HCT116 (cell line): Measurements from ENCODE around the gene RIMS1. TPM values are rescaled to one million over a fixed set of nuclear protein-coding genes. Genes with fewer than 3 reads are reported as not detected.

Experiments used
- ATAC-seq: fragments of 200-7000 bp; cut with Tn5 transposase; 2 replicates; pipeline ENCODE4 v1.9.1; 2020; ENCODE audit warnings: mild to moderate bottlenecking, moderate library complexity
- BruUV-seq: library from RNA; stranded (reverse); fragments of 400-500 nt; replicated peaks from 2 replicates; lab custom pipeline; 2021; lab: Mats Ljungman, UMichigan
- CTCF ChIA-PET: fragments of 300-600 bp; sonication (Branson Sonifier 250); formaldehyde crosslinking; loops from one replicate; lab custom pipeline; 2021; ENCODE audit warnings: antibody characterized with exemption; lab: Charles Lee
- POLR2A ChIA-PET: fragments of 300-600, 350-600 bp; sonication (Branson Sonifier 250); formaldehyde crosslinking; loops from one replicate; lab custom pipeline; 2021; ENCODE audit warnings: antibody characterized with exemption; lab: Charles Lee
- RAD21 ChIA-PET, 2 experiments: fragments of 300-600 bp; sonication (Branson Sonifier 250); formaldehyde crosslinking; loops; one replicate each; lab custom pipeline; 2023; ENCODE audit warnings: low total read pairs in 2 of 2; ENCODE audit not compliant: uncharacterized antibody in 2 of 2, unreplicated experiment in 2 of 2, low non-redundant PET in 1 of 2; lab: Charles Lee
- DNase-seq: peaks from one replicate; pipeline ENCODE4 v3.0.0-alpha.2; 2010; ENCODE audit warnings: low read depth, low spot score
- H2AFZ ChIP-seq: fragments of 200-600 bp; shearing (Covaris generic), sonication (generic); 2 replicates; pipeline ENCODE4 v1.6.1; 2017; ENCODE audit warnings: low read depth, mixed run types, mixed read lengths, antibody characterized with exemption, low read length; ENCODE audit not compliant: poor library complexity, severe bottlenecking
- H3K27ac ChIP-seq: 2 replicates; pipeline ENCODE4 v1.5.1; 2012; ENCODE audit warnings: low read depth, low read length
- H3K27me3 ChIP-seq: fragments of 200-600 bp; sonication (generic); 2 replicates; pipeline ENCODE4 v1.6.1; 2016; ENCODE audit warnings: mixed run types, low read length, mixed read lengths; ENCODE audit not compliant: insufficient read depth
- H3K36me3 ChIP-seq, 2 experiments: fragments of 200-500 bp in 1 of 2; fragments of 200-600 bp in 1 of 2; sonication (Bioruptor generic) in 1 of 2; sonication (generic) in 1 of 2; 2 replicates each; pipeline versions ENCODE4 v1.5.1 to v1.6.1; 2014 to 2016; ENCODE audit warnings: low read length in 2 of 2, inconsistent platforms in 1 of 2, mixed read lengths in 1 of 2, mixed run types in 1 of 2; ENCODE audit not compliant: insufficient read depth in 2 of 2, control insufficient read depth in 1 of 2
- H3K4me1 ChIP-seq, 2 experiments: fragments of 200-600 bp in 1 of 2; sonication (generic) in 1 of 2; 2 replicates each; pipeline versions ENCODE4 v1.5.1 to v1.6.1; 2012 to 2017; ENCODE audit warnings: low read length in 2 of 2, inconsistent platforms in 1 of 2, mild to moderate bottlenecking in 1 of 2, mixed read lengths in 1 of 2, mixed run types in 1 of 2, moderate library complexity in 1 of 2; ENCODE audit not compliant: insufficient read depth in 2 of 2, control insufficient read depth in 1 of 2
- H3K4me2 ChIP-seq: fragments of 200-600 bp; sonication (generic); 2 replicates; pipeline ENCODE4 v1.6.1; 2017; ENCODE audit warnings: mixed run types, low read length, mixed read lengths
- H3K4me3 ChIP-seq, 2 experiments: fragments of 200-600 bp in 1 of 2; sonication (generic) in 1 of 2; replicated peaks in 1 of 2; 2 replicates each; pipeline ENCODE4 v1.5.1; 2011 to 2016; ENCODE audit warnings: low read length in 2 of 2, control low read depth in 1 of 2, low read depth in 1 of 2, mild to moderate bottlenecking in 1 of 2, mixed read lengths in 1 of 2, mixed run types in 1 of 2
- H3K79me2 ChIP-seq: fragments of 200-600 bp; sonication (generic); 2 replicates; pipeline ENCODE4 v1.6.1; 2017; ENCODE audit warnings: mild to moderate bottlenecking, mixed run types, low read length, moderate library complexity, mixed read lengths; ENCODE audit not compliant: insufficient read depth
- H3K9ac ChIP-seq: fragments of 200-600 bp; sonication (generic); 2 replicates; pipeline ENCODE4 v1.6.1; 2016; ENCODE audit warnings: low read length, mixed read lengths
- H3K9me2 ChIP-seq: fragments of 200-600 bp; sonication (generic), shearing (Covaris generic); 2 replicates; pipeline ENCODE4 v1.6.1; 2017; ENCODE audit warnings: mixed run types, mild to moderate bottlenecking, moderate library complexity; ENCODE audit not compliant: insufficient read depth
- H3K9me3 ChIP-seq, 2 experiments: fragments of 200-500 bp in 1 of 2; fragments of 200-600 bp in 1 of 2; sonication (Bioruptor generic) in 1 of 2; sonication (generic) in 1 of 2; 2 replicates each; pipeline ENCODE4 v1.6.1; 2014 to 2017; ENCODE audit warnings: low read length in 2 of 2, mixed read lengths in 2 of 2, inconsistent platforms in 1 of 2, low read depth in 1 of 2, mild to moderate bottlenecking in 1 of 2, mixed run types in 1 of 2, moderate library complexity in 1 of 2; ENCODE audit not compliant: control insufficient read depth in 1 of 2, insufficient read depth in 1 of 2
- H4K20me1 ChIP-seq: fragments of 200-600 bp; sonication (generic), shearing (Covaris generic); 2 replicates; pipeline ENCODE4 v1.6.1; 2017; ENCODE audit warnings: mixed run types, mild to moderate bottlenecking, moderate library complexity; ENCODE audit not compliant: insufficient read depth
- ATF3 ChIP-seq: IDR thresholded peaks from 2 replicates; pipeline ENCODE4 v1.6.1; 2012
- CBX3 ChIP-seq: IDR thresholded peaks from 2 replicates; pipeline ENCODE4 v1.6.1; 2012; ENCODE audit warnings: low read depth
- CEBPB ChIP-seq: IDR thresholded peaks from 2 replicates; pipeline ENCODE4 v1.6.1; 2012; ENCODE audit warnings: low read depth
- FOSL1 ChIP-seq: IDR thresholded peaks from 2 replicates; pipeline ENCODE4 v1.6.1; 2012; ENCODE audit warnings: low read depth
- MAX ChIP-seq: IDR thresholded peaks from 2 replicates; pipeline ENCODE4 v1.6.1; 2012
- POLR2AphosphoS5 ChIP-seq: IDR thresholded peaks from 2 replicates; pipeline ENCODE4 v1.6.1; 2011; ENCODE audit warnings: mild to moderate bottlenecking, low read depth, low read length, moderate library complexity
- REST ChIP-seq: IDR thresholded peaks from 2 replicates; pipeline ENCODE4 v1.6.1; 2012; ENCODE audit warnings: low read depth
- SP1 ChIP-seq: IDR thresholded peaks from 2 replicates; pipeline ENCODE4 v1.6.1; 2012; ENCODE audit warnings: low read depth
- YY1 ChIP-seq: IDR thresholded peaks from 2 replicates; pipeline ENCODE4 v1.6.1; 2011; ENCODE audit warnings: low read length, low read depth, moderate library complexity, mild to moderate bottlenecking; ENCODE audit not compliant: insufficient replicate concordance; ENCODE audit errors: extremely low read depth
- intact Hi-C: fragments of 100-400 bp; cut with micrococcal nuclease; formaldehyde crosslinking; loops from 2 replicates; pipeline ENCODE4 v1.10.0; 2022
- total RNA-seq: library from RNA; stranded (reverse); gene quantifications from one replicate; pipeline ENCODE4 v1.2.1, GENCODE V29; 2021; ENCODE audit not compliant: unreplicated experiment

The RIMS1 gene
- total RNA-seq, 1 experiment from 2014 or later = not detected

DNA sequence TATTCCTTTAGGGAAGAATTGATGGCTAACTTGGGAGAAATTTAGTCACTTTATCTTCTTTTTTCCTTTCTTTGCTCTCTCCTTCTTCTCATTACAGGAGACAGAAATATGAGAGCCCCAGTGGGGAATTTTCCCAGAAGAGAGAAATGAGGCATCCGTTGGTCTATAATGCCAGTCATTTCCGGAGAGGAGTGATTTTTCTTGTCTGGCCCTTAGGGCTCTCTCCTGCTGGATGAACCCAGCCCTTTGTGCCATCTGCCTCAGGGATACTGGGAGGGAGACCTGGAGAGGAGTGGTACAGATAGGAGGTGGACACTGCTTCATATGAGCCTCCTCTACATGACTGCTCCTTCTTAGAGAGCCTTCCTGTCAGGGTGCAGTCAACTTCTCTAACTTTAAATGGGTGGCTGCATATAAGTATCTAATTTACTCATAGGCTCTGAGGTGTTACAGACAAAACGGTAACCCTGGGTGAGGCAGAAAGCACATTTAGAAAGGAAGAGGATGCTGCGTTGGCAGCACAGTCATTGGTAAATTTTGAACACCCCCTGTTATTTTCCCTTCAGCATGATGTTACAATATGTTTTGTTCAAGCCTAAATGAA is 21.9 kb downstream of the RIMS1 start (continued):
- no peak for TF ChIP-seq SP1
- TF ChIP-seq FOSL1 = no peak
- TF ChIP-seq CBX3 = no peak
- TF ChIP-seq YY1 = no peak
- TF ChIP-seq CEBPB = no peak
- no peak for TF ChIP-seq MAX

DNA sequence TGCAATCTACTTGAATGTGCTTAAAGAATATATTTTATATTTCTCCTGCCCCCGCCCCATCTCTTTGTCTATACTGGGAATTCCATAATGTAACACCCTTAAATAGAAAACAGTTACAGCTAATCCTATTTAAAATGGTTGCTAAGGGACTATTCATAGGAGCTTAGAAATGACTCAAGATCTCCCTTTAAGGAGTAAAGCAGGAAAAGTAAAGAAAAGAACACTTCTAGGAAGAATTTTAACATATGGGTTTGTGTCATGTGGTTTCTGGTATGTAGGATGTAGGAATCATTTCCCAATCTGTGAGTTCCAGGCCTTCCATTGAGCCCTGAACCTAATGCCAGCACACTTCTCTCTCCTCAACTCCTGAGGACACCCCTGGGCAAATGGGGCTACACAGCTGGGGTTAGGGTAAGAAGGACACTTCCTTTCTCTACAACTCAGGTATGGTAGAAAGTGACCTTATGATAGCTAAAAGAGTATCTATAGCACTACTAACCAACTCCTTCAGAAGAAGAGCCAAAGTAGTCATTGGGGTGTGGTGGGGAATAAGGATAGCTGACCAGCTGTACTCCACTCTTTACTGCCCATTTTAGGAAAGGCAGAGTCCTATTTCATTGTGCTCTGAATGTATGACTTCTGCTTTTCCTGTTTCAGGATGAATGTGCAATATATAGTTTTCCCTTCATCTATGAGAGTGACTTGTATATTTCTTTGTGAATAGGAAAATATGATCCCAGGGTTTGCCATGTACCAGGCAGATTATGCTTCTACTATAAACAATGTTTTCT is 27.3 kb downstream of the RIMS1 start:
- Histone ChIP-seq H3K9ac (no peak overlapping the region), H3K36me3 (no peaks in the 10 kb centered on the region), H3K4me1 (no peaks in the 10 kb centered on the region), H2AFZ (no peak overlapping the region), H3K4me2 (no peak overlapping the region), H3K27ac (no peak overlapping the region), H3K79me2 (no peaks in the 10 kb centered on the region), H3K27me3 (no peaks in the 10 kb centered on the region)
- intact Hi-C loops = no loop called here
- CTCF ChIA-PET = no interaction called here
- POLR2A ChIA-PET = no interaction called here
- RAD21 ChIA-PET = no interaction called here
- BruUV-seq = no TSS peak
- TF ChIP-seq REST = no peak
- TF ChIP-seq ATF3 = no peak
- no peak for TF ChIP-seq CEBPB
- TF ChIP-seq POLR2AphosphoS5 = no peak
- no peak for TF ChIP-seq CBX3
- TF ChIP-seq YY1 = no peak
- TF ChIP-seq, all 23 proteins: peak for 0
- no peak for DNase-seq
- Histone ChIP-seq H3K9me3 (peaks cover 3 to 5% of the 10 kb centered on the region in 2 experiments; a peak in 1 of 4 replicates), H3K4me3 (no peak overlapping the region), H3K9me2 (no peaks in the 10 kb centered on the region), H4K20me1 (no peaks in the 10 kb centered on the region; the same call in 1 of the 2 replicates)
- ATAC-seq = no peak
